Measurements from ENCODE around the gene UBE2L3.
"Not testable (repeated sequence)": the region's sequence is repeated elsewhere in the genome, so short reads cannot be mapped to it uniquely, and the experiment has no call there.

Gene UBE2L3

GRCh38 chr22:21571679-21572078 lies 4.2 kb downstream of the UBE2L3 start:
- TF ChIP-seq, protein P1, sequence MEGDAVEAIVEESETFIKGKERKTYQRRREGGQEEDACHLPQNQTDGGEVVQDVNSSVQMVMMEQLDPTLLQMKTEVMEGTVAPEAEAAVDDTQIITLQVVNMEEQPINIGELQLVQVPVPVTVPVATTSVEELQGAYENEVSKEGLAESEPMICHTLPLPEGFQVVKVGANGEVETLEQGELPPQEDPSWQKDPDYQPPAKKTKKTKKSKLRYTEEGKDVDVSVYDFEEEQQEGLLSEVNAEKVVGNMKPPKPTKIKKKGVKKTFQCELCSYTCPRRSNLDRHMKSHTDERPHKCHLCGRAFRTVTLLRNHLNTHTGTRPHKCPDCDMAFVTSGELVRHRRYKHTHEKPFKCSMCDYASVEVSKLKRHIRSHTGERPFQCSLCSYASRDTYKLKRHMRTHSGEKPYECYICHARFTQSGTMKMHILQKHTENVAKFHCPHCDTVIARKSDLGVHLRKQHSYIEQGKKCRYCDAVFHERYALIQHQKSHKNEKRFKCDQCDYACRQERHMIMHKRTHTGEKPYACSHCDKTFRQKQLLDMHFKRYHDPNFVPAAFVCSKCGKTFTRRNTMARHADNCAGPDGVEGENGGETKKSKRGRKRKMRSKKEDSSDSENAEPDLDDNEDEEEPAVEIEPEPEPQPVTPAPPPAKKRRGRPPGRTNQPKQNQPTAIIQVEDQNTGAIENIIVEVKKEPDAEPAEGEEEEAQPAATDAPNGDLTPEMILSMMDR (IDR thresholded peaks at IDR 0.05; ENCODE audit: low read depth, low read length): no peak
- H3K36me3 ChIP-seq: peaks cover 20% of the 10 kb centered on the region
- H3K4me1 ChIP-seq: no peaks in the 10 kb centered on the region
- no peak overlapping the region for H3K4me3 ChIP-seq (ENCODE audit: low read depth, low read length)
- no peak for DNase-seq
- H3K9me3 ChIP-seq: no peaks in the 10 kb centered on the region
- no peaks in the 10 kb centered on the region for H3K27me3 ChIP-seq

DNA sequence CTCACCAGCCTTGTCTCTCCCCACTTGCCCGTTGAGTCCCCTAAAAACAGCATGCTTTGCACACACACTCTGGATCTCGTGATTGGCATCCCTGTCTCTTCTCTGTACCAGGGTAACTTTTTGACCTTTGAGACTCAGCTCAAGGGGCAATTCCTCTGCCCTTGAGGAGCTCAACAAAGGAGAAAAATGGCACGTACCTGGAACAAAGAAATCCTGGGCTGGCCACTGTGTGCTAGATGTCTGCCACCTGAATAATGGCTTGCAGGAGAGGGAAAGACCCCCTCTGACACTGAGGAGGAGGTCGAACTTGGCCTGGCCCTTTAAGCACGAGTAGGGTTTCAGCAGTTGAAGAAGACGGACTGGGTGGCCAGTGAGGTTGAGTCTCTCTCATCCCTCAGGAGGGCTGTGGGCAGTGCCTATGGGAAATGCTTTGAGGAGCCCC lies 5.8 kb downstream of the UBE2L3 start:
- no peak for DNase-seq
- H3K9me3 ChIP-seq: no peaks in the 10 kb centered on the region
- no peaks in the 10 kb centered on the region for H3K4me1 ChIP-seq
- TF ChIP-seq, protein P1 (IDR thresholded peaks at IDR 0.05; ENCODE audit: low read depth, low read length): no peak
- no peaks in the 10 kb centered on the region for H3K27me3 ChIP-seq
- no peak overlapping the region for H3K4me3 ChIP-seq (ENCODE audit: low read depth, low read length)
- peaks cover 28% of the 10 kb centered on the region for H3K36me3 ChIP-seq

DNA sequence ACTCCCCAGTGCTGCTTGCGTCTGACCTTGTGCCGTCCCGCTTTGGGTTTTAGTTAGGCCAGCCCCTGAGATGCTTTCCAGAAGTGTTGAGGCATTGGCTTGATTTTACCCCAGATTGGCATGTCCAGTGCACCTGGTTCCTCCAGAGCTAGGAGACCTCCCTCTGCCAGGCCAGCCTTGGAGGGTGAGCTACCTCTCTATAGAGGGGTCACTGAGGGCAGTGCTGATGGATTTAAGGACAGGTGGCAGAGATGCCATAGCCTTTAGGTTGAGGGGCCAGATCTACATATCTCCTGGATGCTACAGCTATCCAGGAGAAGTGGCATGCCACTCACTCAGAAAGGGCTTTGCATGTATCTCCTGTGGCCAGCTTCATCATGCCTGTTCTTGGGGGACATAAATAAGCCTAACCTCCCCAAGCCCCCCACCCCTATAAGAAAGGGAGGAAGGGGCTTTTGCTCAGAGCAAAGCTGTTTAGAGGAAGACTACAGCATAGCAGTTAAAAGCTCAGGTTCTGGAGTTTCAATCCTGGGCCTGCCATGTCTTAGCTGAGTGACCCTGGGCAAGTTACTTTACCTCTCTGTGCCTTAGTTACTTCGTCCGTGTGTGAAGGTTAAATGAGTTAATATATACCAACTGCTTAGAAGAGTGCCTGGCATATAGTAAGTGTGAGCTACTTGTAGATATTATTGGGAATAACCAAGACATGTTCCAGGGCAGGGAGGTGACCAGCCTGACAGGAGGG lies 6.4 kb downstream of the UBE2L3 start:
- Histone ChIP-seq H3K4me3 (ENCODE audit: low read depth, low read length) (no peak overlapping the region), H3K36me3 (peaks cover 28% of the 10 kb centered on the region), H3K4me1 (no peaks in the 10 kb centered on the region), H3K9me3 (no peaks in the 10 kb centered on the region), H3K27me3 (no peaks in the 10 kb centered on the region)
- DNase-seq: no peak
- TF ChIP-seq, protein P1 (IDR thresholded peaks at IDR 0.05; ENCODE audit: low read depth, low read length): no peak

- TF ChIP-seq, protein P1 (IDR thresholded peaks at IDR 0.05; ENCODE audit: low read depth, low read length): no peak
- no peak for DNase-seq
- Histone ChIP-seq H3K9me3 (no peaks in the 10 kb centered on the region), H3K4me1 (no peaks in the 10 kb centered on the region), H3K4me3 (ENCODE audit: low read depth, low read length) (no peak overlapping the region), H3K27me3 (no peaks in the 10 kb centered on the region), H3K36me3 (peaks cover 12% of the 10 kb centered on the region)
Observed at GRCh38 chr22:21579474-21579851, 11.9 kb downstream of the UBE2L3 start.

GRCh38 chr22:21580623-21581007 lies 13.1 kb downstream of the UBE2L3 start:
- H3K4me3 ChIP-seq (ENCODE audit: low read depth, low read length); H3K36me3 ChIP-seq; H3K9me3 ChIP-seq; H3K4me1 ChIP-seq; DNase-seq; H3K27me3 ChIP-seq: not testable (repeated sequence)

DNA sequence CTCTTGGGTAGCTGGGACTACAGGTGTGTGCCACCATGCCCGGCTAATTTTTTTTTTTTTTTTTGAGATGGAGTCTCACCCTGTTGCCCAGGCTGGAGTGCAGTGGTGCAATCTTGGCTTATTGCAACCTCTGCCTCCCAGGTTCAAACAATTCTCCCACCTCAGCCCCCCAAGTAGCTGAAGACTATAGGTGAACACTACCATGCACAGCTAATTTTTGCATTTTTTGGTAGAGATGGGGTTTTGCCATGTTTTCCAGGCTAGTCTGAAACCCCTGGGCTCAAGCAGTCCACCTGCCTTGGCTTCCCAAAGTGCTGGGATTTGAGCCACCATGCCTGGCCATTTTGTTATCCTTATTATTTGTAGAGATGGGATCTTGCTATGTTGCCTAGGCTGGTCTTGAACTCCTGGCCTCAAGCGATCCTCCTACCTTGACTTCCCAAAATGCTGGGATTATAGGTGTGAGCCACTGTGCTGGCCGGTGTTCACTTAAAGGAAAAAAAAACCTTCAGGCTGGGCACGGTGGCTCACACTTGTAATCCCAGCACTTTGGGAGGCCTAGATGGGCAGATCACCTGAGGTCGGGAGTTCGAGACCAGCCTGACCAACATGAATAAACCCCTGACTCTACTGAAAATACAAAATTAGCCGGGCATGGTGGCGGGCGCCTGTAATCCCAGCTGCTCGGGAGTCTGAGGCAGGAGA lies 13.6 kb downstream of the UBE2L3 start:
- not testable (repeated sequence) for H3K27me3 ChIP-seq; H3K4me1 ChIP-seq; H3K4me3 ChIP-seq (ENCODE audit: low read depth, low read length); DNase-seq; H3K9me3 ChIP-seq; H3K36me3 ChIP-seq

Measured in BE2C (cell line).